Ishikawa (cell line): ENCODE measurements around the gene ENG.

ENCODE experiments used
- CEBPB ChIP-seq: IDR thresholded peaks from 2 replicates; pipeline ENCODE4 v1.6.1; 2012
- CREB1 ChIP-seq: IDR thresholded peaks from 2 replicates; pipeline ENCODE4 v1.6.1; 2012; ENCODE audit warnings: low read depth
- EGR1 ChIP-seq: IDR thresholded peaks from 2 replicates; pipeline ENCODE4 v1.6.1; 2012
- EP300 ChIP-seq: IDR thresholded peaks from 2 replicates; pipeline ENCODE4 v1.6.1; 2012; ENCODE audit warnings: borderline replicate concordance
- MAX ChIP-seq: IDR thresholded peaks from 2 replicates; pipeline ENCODE4 v1.6.1; 2012
- NFIC ChIP-seq: IDR thresholded peaks from 2 replicates; pipeline ENCODE4 v1.6.1; 2012
- RAD21 ChIP-seq: IDR thresholded peaks from 2 replicates; pipeline ENCODE4 v1.6.1; 2012; ENCODE audit warnings: low read depth
- REST ChIP-seq: IDR thresholded peaks from 2 replicates; pipeline ENCODE4 v1.6.1; 2012; ENCODE audit warnings: low read depth, mild to moderate bottlenecking
- TAF1 ChIP-seq: IDR thresholded peaks from 2 replicates; pipeline ENCODE4 v1.6.1; 2012; ENCODE audit warnings: low read depth, mild to moderate bottlenecking
- TCF12 ChIP-seq: IDR thresholded peaks from 2 replicates; pipeline ENCODE4 v1.6.1; 2012; ENCODE audit warnings: low read depth
- TEAD4 ChIP-seq: IDR thresholded peaks from 2 replicates; pipeline ENCODE4 v1.6.1; 2012
- USF1 ChIP-seq: IDR thresholded peaks from 2 replicates; pipeline ENCODE4 v1.6.1; 2012
- YY1 ChIP-seq: IDR thresholded peaks from 2 replicates; pipeline ENCODE4 v1.6.1; 2012; ENCODE audit warnings: low read depth
- ZBTB7A ChIP-seq: IDR thresholded peaks from 2 replicates; pipeline ENCODE4 v1.6.1; 2012; ENCODE audit warnings: low read depth

GRCh38 chr9:127865645-127866464, 11.4 kb upstream of the ENG start:
- TF ChIP-seq MAX (no peak), TAF1 (no peak), REST (no peak), YY1 (no peak), EP300 (no peak), TCF12 (no peak), CREB1 (no peak), NFIC (no peak), ZBTB7A (no peak), USF1 (no peak), CEBPB (no peak), RAD21 (no peak), TEAD4 (no peak), EGR1 (no peak)
